NCI-H82 treated with DMSO at 0.1 percent for 48 hours (cell line): ENCODE data around the gene CNIH2.
A peak's percentile ranks its signal among the peaks of the same experiment; 100 is the strongest.
"Not testable (repeated sequence)": the region's sequence is repeated elsewhere in the genome, so short reads cannot be mapped to it uniquely, and the experiment has no call there.

Experiments
- DNase-seq: peaks from one replicate; lab custom pipeline; 2025; ENCODE audit not compliant: unreplicated experiment; lab: John Stamatoyannopoulos, UW

Gene CNIH2

DNA sequence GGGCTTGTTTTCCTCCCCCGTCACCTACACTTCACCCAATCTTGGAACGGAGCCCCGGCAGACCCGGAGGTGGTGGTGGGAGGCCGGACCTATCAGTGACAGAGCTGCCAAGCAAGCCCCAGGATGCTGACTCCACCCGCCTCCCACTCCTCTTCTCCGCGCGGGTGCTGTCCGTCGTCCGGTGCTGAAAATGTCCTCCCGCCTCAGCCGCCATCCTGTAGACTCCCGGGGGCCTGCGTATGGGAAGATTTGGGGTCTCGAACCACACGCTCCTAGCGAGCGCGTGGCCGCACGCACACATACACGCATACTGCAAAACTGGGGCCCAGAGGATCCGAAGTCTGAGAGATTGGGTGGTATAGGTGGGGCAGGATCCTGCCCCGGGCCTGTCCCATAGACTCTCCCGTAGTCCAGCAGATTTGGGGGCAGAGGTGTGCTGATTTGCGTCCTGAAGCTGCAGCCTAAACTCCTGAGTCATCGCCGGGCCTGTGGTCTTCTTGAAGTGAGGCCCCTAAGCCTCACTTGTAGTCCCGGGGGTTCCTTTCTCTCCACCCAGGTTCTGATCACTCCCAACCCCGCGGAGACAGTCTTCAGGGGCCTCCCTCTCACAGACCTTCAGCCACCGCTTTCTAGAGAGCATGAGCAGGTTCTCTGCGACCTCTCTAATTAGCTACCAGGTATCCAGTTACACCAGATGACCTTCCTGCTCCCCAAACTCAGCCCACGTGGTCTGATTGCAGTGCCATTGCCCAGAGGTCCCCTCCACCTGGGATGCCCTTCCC, 11.8 kb downstream of the CNIH2 start:
- no peak for DNase-seq

GRCh38 chr11:66290330-66290621, 12.3 kb downstream of the CNIH2 start:
- no peak for DNase-seq

DNA sequence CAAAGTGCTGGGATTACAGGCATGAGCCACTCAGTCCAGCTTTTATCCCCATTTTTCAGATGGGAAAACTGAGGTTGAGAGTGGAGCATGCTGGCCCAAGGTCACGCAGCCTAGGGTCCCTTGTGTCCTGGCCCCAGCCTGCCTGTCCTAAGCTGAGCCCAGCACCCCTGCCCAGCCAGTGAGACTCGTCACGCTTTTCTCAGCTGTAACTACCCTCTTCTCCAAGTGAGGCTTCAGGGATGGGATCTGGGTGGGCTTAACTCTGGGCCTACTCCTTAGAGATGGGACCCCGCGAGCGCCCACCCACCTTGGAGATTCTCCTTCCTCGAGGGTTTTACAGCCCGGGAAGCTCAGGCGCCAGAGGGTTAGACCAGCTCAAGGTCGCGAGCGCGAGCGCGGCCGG, 13.3 kb downstream of the CNIH2 start:
- no peak for DNase-seq

DNA sequence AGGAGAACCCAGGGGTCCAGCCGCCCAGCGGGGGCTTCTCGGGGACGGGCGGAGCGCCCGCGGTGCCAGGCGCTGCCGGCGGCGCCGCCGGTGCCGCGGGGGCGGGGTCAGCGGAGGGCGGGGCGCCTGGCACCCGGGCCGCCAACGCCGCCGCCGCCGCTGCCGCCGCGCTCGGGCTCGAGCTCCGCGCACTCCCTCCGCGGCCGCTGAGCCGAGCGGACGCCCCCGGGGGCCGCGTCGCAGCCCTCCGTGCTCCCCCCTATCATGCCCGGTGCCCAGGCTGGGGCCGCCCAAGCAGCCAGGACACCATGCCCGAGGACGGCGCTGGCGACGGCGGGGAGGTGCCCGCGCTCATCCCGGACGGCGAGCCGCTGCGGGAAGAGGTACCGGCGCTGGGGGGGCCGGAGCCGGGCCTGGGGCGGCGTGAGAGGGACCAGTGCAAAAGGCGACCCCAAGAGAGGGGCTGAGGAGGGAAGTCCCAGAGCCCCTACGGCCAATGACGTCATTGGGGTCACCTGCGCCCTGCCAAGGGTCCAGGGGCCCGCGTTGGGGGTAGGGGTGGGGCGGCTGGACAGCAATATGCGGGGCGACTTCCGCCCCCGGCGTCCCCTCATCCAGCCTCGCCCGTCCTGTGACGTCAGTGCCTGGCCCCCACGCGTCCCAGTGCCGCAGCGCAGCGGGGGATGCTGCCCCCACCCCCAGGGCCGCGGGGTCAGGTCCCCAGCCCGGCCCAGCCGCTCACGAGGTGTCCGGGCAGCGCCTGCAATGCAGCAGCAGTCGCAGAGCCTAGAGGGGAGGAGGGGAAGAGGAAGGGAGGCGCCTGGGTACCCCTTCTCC, 13.9 kb downstream of the CNIH2 start, which contains the start of gene TMEM151A:
Gene TMEM151A, plus strand, starts transcription at position 189 of the 837 bp plus-strand sequence. Its CDS starts 120 bp downstream, at position 309.
- no peak for DNase-seq

DNA sequence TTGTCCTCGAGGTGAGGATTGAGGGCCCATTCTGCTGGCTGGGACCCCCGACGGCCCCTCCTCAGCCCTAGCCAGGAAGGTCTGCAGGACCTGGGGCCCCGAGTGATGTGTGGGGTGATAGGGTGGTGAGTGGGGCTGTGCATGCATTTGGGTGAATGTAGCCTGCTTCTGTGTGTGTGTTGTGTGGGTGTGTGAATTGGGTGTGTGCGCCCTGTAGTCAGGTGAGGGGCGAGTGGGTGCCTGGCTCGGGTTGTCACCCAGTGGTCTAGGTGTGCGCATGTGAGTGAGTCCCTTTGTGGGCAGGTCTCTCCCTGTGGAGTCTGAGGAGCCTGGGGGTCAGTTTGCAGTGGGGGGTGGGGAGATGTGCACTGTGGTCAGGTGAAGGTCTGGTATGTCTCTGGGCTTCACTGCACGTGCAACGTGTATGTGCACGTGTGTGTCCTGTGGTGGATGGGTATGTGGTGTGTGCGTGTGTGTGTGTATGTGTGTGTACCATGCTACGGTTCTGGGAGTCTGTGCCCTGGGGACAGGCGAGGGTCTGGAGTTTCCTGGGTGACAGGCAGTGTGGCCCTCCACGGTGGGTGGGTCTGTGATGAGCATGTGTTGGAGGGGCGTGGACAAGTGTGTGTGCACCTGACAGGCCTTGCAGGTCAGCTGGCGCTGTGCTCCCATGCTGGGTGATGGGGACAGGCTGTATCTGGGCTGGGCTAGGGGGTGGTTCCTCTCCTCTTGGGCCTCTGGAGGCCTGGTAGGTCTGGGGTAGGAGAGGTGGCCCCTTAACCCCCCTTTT, 14.8 kb downstream of the CNIH2 start:
- DNase-seq, result no peak

DNA sequence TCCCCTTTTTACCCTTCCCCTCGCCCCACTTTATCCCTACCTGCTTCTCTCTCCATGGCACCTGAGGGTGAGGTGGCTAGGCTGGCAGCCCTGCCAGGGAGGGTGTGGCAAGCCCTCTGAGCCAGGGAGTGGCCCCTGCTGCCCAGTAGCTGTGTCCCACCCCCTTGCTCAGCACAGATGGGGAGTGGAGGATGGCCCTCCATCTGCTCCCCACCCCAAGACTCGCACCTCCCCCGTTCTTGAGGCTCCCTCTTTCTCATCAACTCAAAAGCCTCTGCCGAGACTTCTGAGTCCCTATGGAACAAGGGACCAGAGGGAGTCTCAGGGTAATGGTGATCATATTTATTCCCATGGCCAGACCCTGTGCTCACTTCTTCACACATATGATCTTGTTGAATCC, 15.4 kb downstream of the CNIH2 start:
- DNase-seq, result no peak

DNA sequence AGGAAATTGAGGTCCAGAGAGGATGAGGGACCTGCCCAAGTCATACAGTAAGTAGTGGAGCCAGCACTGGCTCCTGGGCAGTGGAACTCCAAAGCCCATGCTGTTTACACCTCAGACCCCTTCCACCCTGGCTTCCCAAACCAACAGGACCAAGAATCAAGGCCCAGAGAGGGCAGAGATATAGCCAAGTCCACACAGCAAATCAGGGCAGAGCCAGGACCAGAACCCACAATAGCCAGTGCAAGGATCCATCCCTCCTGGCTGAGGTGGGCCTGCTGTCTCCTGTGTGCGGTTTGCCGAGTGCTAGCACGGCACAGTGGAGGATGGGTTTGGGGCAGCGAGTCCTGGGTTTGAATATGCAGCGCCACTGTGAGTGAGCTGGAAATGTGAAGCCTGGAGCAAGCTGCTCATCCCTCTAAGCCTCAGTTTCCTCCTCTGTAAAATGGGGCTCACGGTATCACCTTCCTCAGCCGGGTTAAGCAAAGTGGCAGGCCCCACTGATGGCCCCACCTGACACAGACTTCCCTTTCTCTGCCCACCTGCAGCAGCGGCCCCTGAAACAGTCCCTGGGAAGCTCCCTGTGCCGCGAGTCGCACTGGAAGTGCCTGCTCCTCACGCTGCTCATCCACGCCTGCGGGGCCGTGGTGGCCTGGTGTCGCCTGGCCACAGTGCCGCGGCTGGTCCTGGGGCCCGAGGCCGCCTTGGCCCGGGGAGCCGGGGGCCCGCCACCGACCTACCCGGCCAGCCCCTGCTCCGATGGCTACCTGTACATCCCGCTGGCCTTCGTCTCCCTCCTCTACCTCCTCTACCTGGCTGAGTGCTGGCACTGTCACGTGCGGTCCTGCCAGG, 16.0 kb downstream of the CNIH2 start:
- no peak for DNase-seq

- DNase-seq, result no peak
Measured at GRCh38 chr11:66294626-66295620, 16.9 kb downstream of the CNIH2 start.

GRCh38 chr11:66297610-66298009, 19.6 kb downstream of the CNIH2 start:
- no peak for DNase-seq

- DNase-seq, result no peak
Measured at GRCh38 chr11:66299186-66299585, 21.2 kb downstream of the CNIH2 start.

GRCh38 chr11:66302656-66303055, 24.7 kb downstream of the CNIH2 start:
- DNase-seq, result no peak

DNA sequence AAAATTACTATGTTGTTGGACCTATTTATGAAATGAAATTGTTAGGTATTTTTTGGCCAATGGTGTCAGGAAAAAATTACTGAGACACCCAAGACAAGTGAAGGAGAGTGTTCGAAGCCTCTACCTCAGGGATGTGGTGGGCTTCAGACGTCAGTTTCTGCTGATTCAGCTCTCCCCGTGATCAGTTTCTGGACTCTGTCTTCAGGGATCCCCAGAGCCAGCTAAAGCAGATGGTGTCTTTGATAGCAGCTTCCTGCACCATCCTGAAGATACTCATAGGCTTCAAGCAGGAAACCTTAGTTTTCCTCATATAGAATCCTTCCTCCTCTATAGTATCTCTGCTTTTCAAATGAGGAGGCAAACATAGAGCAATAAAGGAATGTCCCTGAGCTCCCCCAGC, 31.5 kb downstream of the CNIH2 start:
- DNase-seq, result no peak

DNA sequence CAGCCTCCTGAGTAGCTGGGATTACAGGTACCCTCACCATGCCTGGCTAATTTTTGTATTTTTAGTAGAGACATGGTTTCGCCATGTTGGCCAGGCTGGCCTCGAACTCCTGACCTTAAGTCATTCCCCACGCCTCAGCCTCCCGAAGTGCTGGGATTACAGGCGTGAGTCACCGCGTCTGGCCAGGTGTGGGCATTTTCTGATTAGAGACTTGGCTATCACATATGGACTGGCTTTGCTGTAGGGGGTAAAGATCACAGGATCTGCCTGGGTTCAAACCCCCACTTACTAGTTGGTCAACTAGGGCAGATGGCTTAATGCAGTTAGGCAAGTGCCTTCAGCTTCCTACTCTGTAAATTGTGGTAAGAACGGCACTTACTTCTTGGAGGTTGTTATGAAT, 32.3 kb downstream of the CNIH2 start:
- DNase-seq, result no peak

- not testable (repeated sequence) for DNase-seq
Measured at GRCh38 chr11:66310803-66311440, 32.9 kb downstream of the CNIH2 start.

DNA sequence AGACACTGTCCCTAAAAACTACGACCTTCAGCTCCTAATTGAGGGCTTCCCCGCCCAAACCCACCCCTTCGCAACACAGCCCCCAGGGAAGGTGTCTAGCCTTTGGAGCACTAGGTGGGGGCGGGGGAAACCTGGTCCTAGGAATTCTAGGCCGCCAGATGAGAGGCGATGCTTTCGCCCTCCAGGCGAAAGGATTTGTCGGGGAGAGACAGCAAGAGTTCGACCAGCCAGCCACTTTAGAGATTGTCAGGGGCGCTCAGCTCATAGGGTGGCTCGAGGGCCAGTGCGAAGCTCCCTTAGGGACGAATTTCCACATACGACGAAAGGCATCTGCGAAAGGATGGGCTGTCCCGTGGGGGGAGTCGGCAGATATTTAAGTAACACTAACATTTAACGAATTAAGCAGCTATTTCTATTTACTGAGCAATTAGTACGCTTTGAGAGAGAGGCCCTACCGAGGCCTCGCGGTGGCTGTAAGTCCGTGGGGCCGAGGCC, 33.5 kb downstream of the CNIH2 start:
- DNase-seq, result no peak

DNA sequence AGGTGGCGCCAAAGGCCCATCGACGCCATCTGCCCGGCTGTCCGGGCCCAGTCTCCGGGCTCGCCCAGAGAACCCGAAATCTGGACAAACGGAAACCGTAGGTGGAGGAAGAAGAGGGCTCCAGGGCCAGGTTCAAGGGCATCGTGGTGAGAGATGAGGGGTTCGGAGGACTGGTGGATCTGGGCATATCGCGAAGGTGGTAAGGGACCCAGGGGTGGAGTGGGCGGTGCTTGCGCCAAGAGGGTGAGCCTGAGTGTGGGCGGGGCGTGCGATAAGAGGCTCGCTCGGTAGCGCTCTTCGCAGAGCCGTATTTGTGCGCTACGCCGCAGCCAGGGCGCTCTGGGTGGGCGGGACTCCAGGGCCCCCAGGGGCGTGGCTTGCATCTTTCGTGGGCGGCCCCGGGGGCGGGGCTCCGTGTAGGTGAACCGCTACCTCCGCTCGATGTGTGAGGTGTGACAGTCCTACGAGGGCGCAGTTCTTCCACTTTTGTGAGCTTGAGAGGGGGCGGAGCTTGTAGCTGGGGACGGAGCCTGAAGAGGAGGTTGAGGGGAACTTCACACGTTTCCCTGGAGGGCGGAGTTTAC, 34.1 kb downstream of the CNIH2 start:
- peak; percentile 83 for DNase-seq

GRCh38 chr11:66312549-66313320, 34.8 kb downstream of the CNIH2 start:
- peak; percentile 90 for DNase-seq
